ENCODE data around the gene IARS1.

IARS1 gene

GRCh38 chr9:92293452-92294296, at the start of gene IARS1:
TSS of gene IARS1 (minus strand) at chr9:92293697. CDS start at chr9:92289419, 4,278 bp downstream.
- peak; percentile 99 to 100 for DNase-seq (ENCODE audit: low read depth in 2 of 2)

GRCh38 chr9:92342825-92343488, 49.5 kb upstream of the IARS1 start:
- no peak for DNase-seq (ENCODE audit: low read depth in 2 of 2)

DNA sequence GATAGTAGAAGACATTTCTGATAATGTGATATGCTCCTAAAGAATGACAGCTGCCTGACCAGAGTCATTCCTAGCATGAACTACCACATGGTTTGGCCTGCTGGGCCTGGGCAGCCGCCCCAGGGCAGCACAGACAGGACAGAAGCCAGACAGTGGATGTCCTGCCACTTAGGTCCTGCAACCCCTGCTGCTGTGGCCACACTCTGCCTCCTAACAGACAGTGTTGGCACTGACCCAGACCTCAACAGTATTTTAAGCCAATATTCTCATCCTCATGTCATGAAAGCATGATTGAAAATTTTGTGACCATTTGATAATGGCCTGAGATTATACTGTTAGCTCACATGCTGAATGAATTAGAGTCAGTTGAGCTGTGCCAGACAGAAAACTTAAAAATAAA, 48.1 kb upstream of the IARS1 start:
- DNase-seq (ENCODE audit: low read depth in 2 of 2): no peak

- DNase-seq (ENCODE audit: low read depth in 2 of 2): no peak
These were observed 39.8 kb upstream of the IARS1 start for GRCh38 chr9:92333282-92333634.

DNA sequence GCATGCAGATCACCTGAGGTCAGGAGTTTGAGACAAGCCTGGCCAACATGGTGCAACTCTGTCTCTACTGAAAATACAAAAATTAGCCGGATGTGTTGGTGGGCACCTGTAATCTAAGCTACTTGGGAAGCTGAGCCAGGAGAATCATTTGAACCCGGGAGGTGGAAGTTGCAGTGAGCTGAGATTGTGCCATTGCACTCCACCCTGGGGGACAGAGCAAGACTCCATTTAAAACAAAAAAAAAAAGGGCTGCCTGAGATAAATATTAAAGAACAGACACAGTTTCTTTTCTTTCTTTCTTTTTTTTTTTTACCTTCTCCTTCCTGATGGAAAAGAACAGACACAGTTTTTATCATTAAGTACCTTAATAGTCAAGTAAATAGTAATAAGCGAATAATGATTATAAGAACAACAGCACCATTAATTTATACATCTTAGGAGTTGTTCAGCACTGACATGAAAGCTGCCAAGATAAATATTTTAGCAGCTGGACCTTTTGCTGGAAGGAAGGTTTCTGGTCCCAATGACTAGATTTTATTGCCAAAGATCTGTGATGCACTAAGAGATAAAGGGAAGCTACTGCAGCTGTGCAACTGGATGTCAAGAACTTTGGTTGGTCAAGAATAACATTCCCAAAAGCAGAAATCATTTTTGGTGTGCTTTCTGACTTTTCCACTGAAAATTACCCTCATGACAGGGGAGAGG, 39.2 kb upstream of the IARS1 start:
- no peak for DNase-seq (ENCODE audit: low read depth in 2 of 2)

DNA sequence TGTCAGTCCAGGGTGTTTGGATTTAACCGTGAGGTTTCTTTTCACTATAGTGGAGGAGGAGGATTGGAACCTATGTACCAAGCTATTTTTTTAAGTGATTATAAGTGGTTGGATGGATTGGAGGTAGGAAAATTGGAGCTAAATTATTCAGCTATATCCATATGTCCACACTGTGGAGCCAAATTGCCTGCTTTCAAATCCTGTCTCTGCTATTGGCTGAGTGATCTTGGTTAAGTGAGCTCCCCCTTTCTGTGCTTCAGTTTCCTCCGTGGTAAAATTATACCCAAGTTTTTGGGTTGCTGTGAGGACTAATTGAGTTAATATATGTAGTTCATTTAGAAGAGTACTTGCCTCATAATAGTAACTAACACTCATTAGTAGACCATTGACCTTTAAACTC, 34.7 kb upstream of the IARS1 start:
- no peak for DNase-seq (ENCODE audit: low read depth in 2 of 2)

DNA sequence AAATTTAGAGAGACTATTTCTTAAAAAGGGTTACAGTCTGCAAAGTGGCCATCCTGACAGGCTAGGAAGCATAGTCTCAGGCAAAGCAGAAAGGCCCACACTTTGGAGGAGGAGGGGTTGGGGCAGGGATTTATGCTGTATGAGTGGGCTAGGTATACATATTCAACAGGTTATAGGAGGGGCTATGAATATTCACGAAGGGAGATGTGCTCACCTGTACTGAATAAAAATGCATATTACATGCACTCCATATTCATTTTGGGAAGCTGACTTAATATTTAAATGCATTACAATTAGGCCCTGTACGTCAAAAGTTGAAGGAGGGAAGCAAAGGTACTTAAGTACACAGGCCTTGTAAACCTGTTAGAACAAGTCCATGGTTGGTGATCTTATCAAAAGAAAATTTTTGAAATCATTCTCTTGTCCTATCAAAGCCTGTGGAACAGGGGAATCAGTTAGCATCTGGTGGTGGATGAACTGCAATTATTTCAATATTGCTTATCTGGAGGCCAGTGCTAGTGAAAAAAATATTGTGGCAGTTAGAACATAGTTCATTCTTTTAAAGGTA, 33.9 kb upstream of the IARS1 start:
- no peak for DNase-seq (ENCODE audit: low read depth in 2 of 2)

GRCh38 chr9:92325991-92326500, 32.5 kb upstream of the IARS1 start:
- DNase-seq (ENCODE audit: low read depth in 2 of 2): no peak

DNA sequence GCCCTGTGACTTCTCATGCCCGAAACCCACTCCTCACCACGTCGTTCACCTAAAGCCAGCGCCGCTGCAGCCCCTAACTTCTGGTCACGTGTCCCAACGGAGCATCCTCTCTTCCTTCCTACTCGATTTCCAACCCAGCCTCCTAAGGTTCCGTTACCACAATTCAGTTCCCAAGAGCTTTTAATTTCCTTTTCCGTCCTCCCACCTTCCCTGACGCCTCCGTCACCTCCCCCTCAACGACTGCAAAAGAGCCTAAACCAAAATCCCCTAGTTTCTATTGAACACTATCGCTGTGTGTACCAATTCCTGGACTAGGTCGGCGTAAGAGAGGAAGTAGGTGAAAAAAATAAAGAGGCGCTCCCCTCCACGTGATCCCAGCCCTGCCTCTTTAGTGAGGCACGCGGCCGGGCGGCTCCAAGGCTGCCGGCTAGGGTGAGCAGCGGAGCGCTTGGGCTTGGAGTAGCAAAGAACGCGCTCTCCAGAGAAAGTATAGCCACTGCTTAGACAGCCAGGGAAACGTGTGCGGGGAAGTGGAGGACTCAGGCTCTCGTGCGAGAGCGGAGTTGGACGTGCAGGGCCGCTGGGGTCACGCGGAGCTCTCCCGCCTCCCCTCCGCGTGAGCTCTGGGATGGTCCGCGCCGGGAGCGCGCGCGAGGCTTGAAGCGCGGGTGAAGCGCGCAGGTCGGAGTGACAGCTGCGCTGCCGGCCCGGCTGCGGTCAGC, 31.9 kb upstream of the IARS1 start, which contains the start of the genes CENPP and NOL8:
TSS of gene CENPP (plus strand) at position 685 of the 722 bp plus-strand sequence.
TSS of gene NOL8 (minus strand) at position 82 of the 722 bp plus-strand sequence. CDS start 1,189 bp downstream, outside the sequence.
- DNase-seq (ENCODE audit: low read depth in 2 of 2): peak; percentile 70 to 75

DNA sequence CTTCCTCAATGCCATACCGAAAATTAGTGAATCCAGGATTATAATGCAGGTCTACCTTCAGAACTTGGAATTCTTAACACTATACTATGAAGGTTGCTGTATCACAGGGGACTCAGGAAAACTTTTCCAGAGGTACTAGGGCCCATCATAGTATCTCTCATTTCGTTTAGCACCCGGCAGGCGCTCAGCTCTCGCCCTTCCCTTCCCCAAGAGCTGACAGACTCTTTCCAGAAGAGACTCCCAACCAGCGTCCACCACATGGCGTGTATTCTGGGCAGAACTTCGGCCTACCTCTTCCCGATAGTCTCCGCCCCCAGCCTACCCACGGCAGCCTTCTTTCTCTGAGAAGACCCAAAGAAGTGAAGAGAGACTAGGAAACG, 31.4 kb upstream of the IARS1 start:
- DNase-seq (ENCODE audit: low read depth in 2 of 2): no peak

DNA sequence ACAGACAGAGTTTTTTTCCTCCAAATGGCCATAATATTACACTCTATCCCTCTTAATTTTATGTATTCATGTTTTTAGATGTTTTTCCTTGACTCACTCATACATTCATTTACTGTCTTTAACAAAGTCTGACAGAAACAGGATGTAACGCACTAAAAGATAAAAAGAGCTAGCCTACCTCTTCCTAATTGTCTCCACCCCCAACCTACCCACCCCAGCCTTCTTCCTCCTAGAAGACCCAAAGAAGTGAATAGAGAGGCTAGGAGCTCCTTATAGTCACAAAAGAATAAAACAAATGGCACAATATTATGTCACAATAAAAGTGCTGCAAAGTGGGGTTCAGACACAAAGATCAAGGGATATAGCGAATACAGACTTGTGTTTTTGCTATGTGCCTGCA, 30.9 kb upstream of the IARS1 start:
- no peak for DNase-seq (ENCODE audit: low read depth in 2 of 2)

GRCh38 chr9:92315456-92315855, 22.0 kb upstream of the IARS1 start:
- DNase-seq (ENCODE audit: low read depth in 2 of 2): no peak

- DNase-seq (ENCODE audit: low read depth in 2 of 2): no peak
These were observed 20.1 kb upstream of the IARS1 start for GRCh38 chr9:92313624-92314012.

- DNase-seq (ENCODE audit: low read depth in 2 of 2): no peak
These were observed 19.6 kb upstream of the IARS1 start for GRCh38 chr9:92312887-92313623.

GRCh38 chr9:92310562-92310961, 17.1 kb upstream of the IARS1 start:
- no peak for DNase-seq (ENCODE audit: low read depth in 2 of 2)

GRCh38 chr9:92308893-92309292, 15.4 kb upstream of the IARS1 start:
- no peak for DNase-seq (ENCODE audit: low read depth in 2 of 2)

GRCh38 chr9:92300936-92301335, 7.4 kb upstream of the IARS1 start:
- DNase-seq (ENCODE audit: low read depth in 2 of 2): no peak

DNA sequence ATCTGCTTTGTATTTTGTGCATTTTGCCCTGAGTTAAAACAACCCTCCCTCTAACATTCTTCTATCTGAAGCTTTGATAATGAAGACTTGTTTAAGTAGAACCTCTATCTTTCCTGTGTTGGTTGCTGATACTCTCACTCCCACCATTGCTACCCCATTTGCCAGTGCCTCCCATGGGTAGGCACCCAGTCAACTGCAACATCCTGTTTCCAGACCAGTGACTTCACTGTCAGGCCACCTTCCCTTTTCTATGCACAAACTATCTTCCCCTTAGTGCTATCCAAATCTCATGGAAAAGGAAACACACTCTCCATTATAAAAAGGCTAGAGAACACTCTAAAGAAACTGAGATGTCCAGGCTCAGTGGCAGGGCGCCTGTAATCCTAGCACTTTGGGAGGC, 5.6 kb upstream of the IARS1 start:
- no peak for DNase-seq (ENCODE audit: low read depth in 2 of 2)

DNA sequence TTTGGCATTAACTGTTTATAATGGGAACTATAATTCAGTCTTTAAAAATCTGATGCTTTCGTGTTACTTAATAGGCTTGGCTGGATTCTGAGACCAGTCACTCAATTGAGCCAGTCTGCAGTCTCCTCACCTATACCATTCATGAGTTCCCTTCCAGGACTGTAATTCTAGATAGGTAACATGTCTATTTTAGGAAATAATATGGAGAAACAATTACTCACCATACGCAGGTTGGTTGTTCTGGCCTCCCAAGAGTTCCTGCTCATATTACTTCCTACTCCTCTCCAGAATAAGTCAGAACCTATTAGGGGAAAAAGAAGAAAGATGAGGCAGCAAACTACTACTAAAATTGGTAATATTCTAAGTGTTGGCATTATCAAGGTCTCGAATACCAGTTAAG, 4.5 kb upstream of the IARS1 start:
- no peak for DNase-seq (ENCODE audit: low read depth in 2 of 2)

DNA sequence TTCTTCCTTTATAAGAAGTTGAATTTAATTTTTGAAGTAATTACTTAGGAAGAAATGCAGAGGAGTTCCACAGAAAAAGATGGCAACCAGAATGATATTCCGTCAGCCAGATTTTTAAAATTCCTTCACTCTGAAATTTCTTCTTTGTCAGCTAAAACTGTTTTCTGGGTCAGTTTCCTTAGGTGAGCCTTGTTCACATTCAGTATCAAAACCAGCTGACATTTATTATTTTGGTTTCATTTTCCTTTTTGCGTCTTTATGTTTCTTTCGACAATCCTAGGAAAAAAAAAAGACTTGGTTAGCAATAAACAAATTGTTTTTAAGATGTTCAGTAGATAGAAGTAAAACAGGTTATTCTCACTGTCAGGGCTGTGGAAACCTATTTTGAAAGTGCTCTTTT, 4.1 kb upstream of the IARS1 start:
- DNase-seq (ENCODE audit: low read depth in 2 of 2): no peak

GRCh38 chr9:92295827-92296258, 2.3 kb upstream of the IARS1 start:
- no peak for DNase-seq (ENCODE audit: low read depth in 2 of 2)
